SK-N-SH (cell line): ENCODE data around the gene EXOC2. TPM values are rescaled to one million over a fixed set of nuclear protein-coding genes. Genes with fewer than 3 reads are reported as not detected.

Source experiments
- CTCF ChIA-PET: fragments of 300-600, 350-600 bp; formaldehyde crosslinking; extraction: SDS; loops from one replicate; lab custom pipeline; 2021; lab: Yijun Ruan, JAX
- POLR2A ChIA-PET: fragments of 350-600 bp; sonication (Branson Sonifier 250); formaldehyde crosslinking; extraction: SDS; loops from one replicate; lab custom pipeline; 2020; ENCODE audit warnings: antibody characterized with exemption, inconsistent platforms; lab: Yijun Ruan, JAX
- DNase-seq: peaks from one replicate; pipeline ENCODE4 v3.0.0; 2012
- H2AFZ ChIP-seq: fragments of 200-600 bp; sonication (generic); 2 replicates; pipeline ENCODE4 v1.8.1; 2016; ENCODE audit warnings: antibody characterized with exemption, mild to moderate bottlenecking, low read depth
- H3F3A ChIP-seq: fragments of 200-600 bp; sonication (generic); replicated peaks from 2 replicates; pipeline ENCODE3; 2016; ENCODE audit warnings: antibody characterized with exemption, mild to moderate bottlenecking; ENCODE audit not compliant: insufficient read depth
- H3K27ac ChIP-seq, 2 experiments: fragments of 200-500 bp in 1 of 2; fragments of 200-600 bp in 1 of 2; sonication (Bioruptor generic) in 1 of 2; sonication (generic), shearing (Covaris generic) in 1 of 2; 2 replicates each; pipeline versions ENCODE4 v1.5.1 to v1.6.1; 2014 to 2016; ENCODE audit warnings: low read depth in 2 of 2, inconsistent platforms in 1 of 2, low read length in 1 of 2, mild to moderate bottlenecking in 1 of 2, mixed read lengths in 1 of 2
- H3K27me3 ChIP-seq: fragments of 200-600 bp; sonication (generic), shearing (Covaris generic); 2 replicates; pipeline ENCODE4 v1.6.1; 2016; ENCODE audit warnings: mixed run types; ENCODE audit not compliant: insufficient read depth
- H3K36me3 ChIP-seq, 2 experiments: fragments of 200-500 bp in 1 of 2; fragments of 200-600 bp in 1 of 2; sonication (Bioruptor generic) in 1 of 2; sonication (generic) in 1 of 2; replicated peaks in 1 of 2; 2 replicates each; pipeline versions ENCODE3 to v1.5.1; 2014 to 2016; ENCODE audit warnings: low read length in 1 of 2, mild to moderate bottlenecking in 1 of 2; ENCODE audit not compliant: insufficient read depth in 2 of 2, control insufficient read depth in 1 of 2
- H3K4me1 ChIP-seq, 2 experiments: fragments of 200-500 bp in 1 of 2; fragments of 200-600 bp in 1 of 2; sonication (Bioruptor generic) in 1 of 2; sonication (generic), shearing (Covaris generic) in 1 of 2; 2 replicates each; pipeline versions ENCODE4 v1.5.1 to v1.6.1; 2014 to 2016; ENCODE audit warnings: low read depth in 1 of 2, low read length in 1 of 2, mixed run types in 1 of 2; ENCODE audit not compliant: insufficient read depth in 2 of 2, control insufficient read depth in 1 of 2
- H3K4me2 ChIP-seq: fragments of 200-600 bp; sonication (generic), shearing (Covaris generic); 2 replicates; pipeline ENCODE4 v1.6.1; 2017; ENCODE audit warnings: mixed run types
- H3K4me3 ChIP-seq, 2 experiments: fragments of 200-500 bp in 1 of 2; fragments of 200-600 bp in 1 of 2; sonication (Bioruptor generic) in 1 of 2; sonication (generic), shearing (Covaris generic) in 1 of 2; 2 replicates each; pipeline versions ENCODE4 v1.5.1 to v1.8.1; 2014 to 2016; ENCODE audit warnings: low read depth in 2 of 2, inconsistent platforms in 1 of 2, low read length in 1 of 2, mild to moderate bottlenecking in 1 of 2, mixed read lengths in 1 of 2, moderate library complexity in 1 of 2
- H3K79me2 ChIP-seq: fragments of 200-600 bp; sonication (generic); 2 replicates; pipeline ENCODE4 v1.8.1; 2017; ENCODE audit warnings: mild to moderate bottlenecking; ENCODE audit not compliant: insufficient read depth
- H3K9ac ChIP-seq: fragments of 200-600 bp; sonication (generic); 2 replicates; pipeline ENCODE4 v1.6.1; 2017; ENCODE audit warnings: mixed run types
- H3K9me2 ChIP-seq: fragments of 200-600 bp; sonication (generic); 2 replicates; pipeline ENCODE4 v1.6.1; 2017; ENCODE audit warnings: mixed run types
- H3K9me3 ChIP-seq: fragments of 200-600 bp; sonication (generic); 2 replicates; pipeline ENCODE4 v1.6.1; 2017; ENCODE audit warnings: mixed run types, mild to moderate bottlenecking, moderate library complexity
- H4K20me1 ChIP-seq: fragments of 200-600 bp; sonication (generic); 2 replicates; pipeline ENCODE4 v1.6.1; 2017; ENCODE audit warnings: mild to moderate bottlenecking, mixed run types; ENCODE audit not compliant: insufficient read depth
- CHD2 ChIP-seq: fragments of 150-350 bp; IDR thresholded peaks from 2 replicates; pipeline ENCODE4 v1.6.1; 2018; ENCODE audit warnings: low read length; ENCODE audit not compliant: partially characterized antibody
- CTCF ChIP-seq: fragments of 200-600 bp; sonication (generic); IDR thresholded peaks from 2 replicates; pipeline ENCODE4 v1.6.1; 2017; ENCODE audit warnings: antibody characterized with exemption, mild to moderate bottlenecking, moderate library complexity
- ELF1 ChIP-seq: IDR thresholded peaks from 2 replicates; pipeline ENCODE4 v1.4.0; 2012
- FOXJ3 ChIP-seq: sonication (generic); formaldehyde crosslinking; IDR thresholded peaks from 2 replicates; pipeline ENCODE4 v1.5.1; 2020; ENCODE audit warnings: mild to moderate bottlenecking, missing genetic modification reagents
- FOXM1 ChIP-seq: IDR thresholded peaks from 2 replicates; pipeline ENCODE4 v1.4.0; 2012; ENCODE audit warnings: low read depth, mild to moderate bottlenecking
- GABPA ChIP-seq: IDR thresholded peaks from 2 replicates; pipeline ENCODE4 v1.4.0; 2012; ENCODE audit warnings: low read depth, mild to moderate bottlenecking
- MAX ChIP-seq: IDR thresholded peaks from 2 replicates; pipeline ENCODE4 v1.4.0; 2012; ENCODE audit warnings: low read depth
- MXI1 ChIP-seq: IDR thresholded peaks from 2 replicates; pipeline ENCODE4 v1.6.1; 2012; ENCODE audit warnings: mild to moderate bottlenecking, low read depth, low read length, improper control_type of control experiment
- PBX3 ChIP-seq: IDR thresholded peaks from 2 replicates; pipeline ENCODE4; 2012
- RCOR1 ChIP-seq: fragments of 150-350 bp; IDR thresholded peaks from 2 replicates; pipeline ENCODE4 v1.6.1; 2017; ENCODE audit warnings: antibody characterized with exemption, low read length
- REST ChIP-seq: IDR thresholded peaks from 2 replicates; pipeline ENCODE4 v1.6.1; 2012; ENCODE audit warnings: mild to moderate bottlenecking, low read depth, low read length, moderate library complexity
- RXRA ChIP-seq: IDR thresholded peaks from 2 replicates; pipeline ENCODE4 v1.4.0; 2012; ENCODE audit warnings: low read depth, mild to moderate bottlenecking, borderline replicate concordance
- USF2 ChIP-seq: fragments of 150-350 bp; IDR thresholded peaks from 2 replicates; pipeline ENCODE4 v1.6.1; 2017; ENCODE audit warnings: antibody characterized with exemption, low read length, low read depth, borderline replicate concordance
- YY1 ChIP-seq: IDR thresholded peaks from 2 replicates; pipeline ENCODE4 v1.4.0; 2012; ENCODE audit warnings: low read depth, mild to moderate bottlenecking
- WGBS: methylation state at CpG from one replicate; pipeline ENCODE4 v1.1.6; 2017; ENCODE audit warnings: low lambda C conversion rate; 5-methylcytosine and 5-hydroxymethylcytosine counted together
- polyA plus RNA-seq, 3 experiments: library from polyadenylated mRNA; depleted of rRNA; stranded (reverse); fragments of >200 nt; gene quantifications; 2 replicates each; pipeline ENCODE4 v1.2.3, GENCODE V29; 2012

Gene EXOC2
- polyA plus RNA-seq, 1 of the 3 experiments (the other 2 are of a cell fraction): 10.6 TPM

GRCh38 chr6:473356-473755 lies 219.6 kb downstream of the EXOC2 start (continued):
- TF ChIP-seq CTCF (no peak), FOXM1 (no peak), FOXJ3 (CRISPR knock-in tag) (no peak), YY1 (no peak), ELF1 (no peak)

GRCh38 chr6:470901-471448 lies 222.0 kb downstream of the EXOC2 start:
- Histone ChIP-seq H3K4me3 (no peak overlapping the region), H3K9me2 (no peaks in the 10 kb centered on the region), H3K27ac (no peak overlapping the region), H3K4me2 (no peak overlapping the region), H3K27me3 (peaks cover 78% of the 10 kb centered on the region), H3F3A (no peaks in the 10 kb centered on the region), H3K36me3 (no peaks in the 10 kb centered on the region), H2AFZ (no peak overlapping the region), H4K20me1 (no peaks in the 10 kb centered on the region), H3K9me3 (no peaks in the 10 kb centered on the region), H3K79me2 (no peaks in the 10 kb centered on the region), H3K4me1 (peaks cover 0 to 2% of the 10 kb centered on the region in 2 experiments; a peak in 1 of 4 replicates), H3K9ac (no peak overlapping the region)
- TF ChIP-seq RCOR1 (no peak), PBX3 (no peak), MAX (no peak), USF2 (no peak), MXI1 (no peak), GABPA (no peak), CHD2 (no peak), REST (no peak), RXRA (no peak)
- ChIA-PET POLR2A (no interaction called here), CTCF (no interaction called here)
- no peak for DNase-seq
- WGBS: 51% methylated on average over 10 of the region's 16 CpGs
